MM.1S (cell line): ENCODE data around the gene DHRS7B.

Experiments
- DNase-seq: peaks from one replicate; pipeline ENCODE4 v3.0.0-alpha.2; 2015
- H2AFZ ChIP-seq: fragments of 300-600 bp; sonication (generic); 2 replicates; pipeline ENCODE4 v1.6.0; 2016; ENCODE audit warnings: antibody characterized with exemption, low read length
- H3F3A ChIP-seq: fragments of 300-600 bp; sonication (generic); 2 replicates; pipeline ENCODE4 v1.6.1; 2016; ENCODE audit warnings: mild to moderate bottlenecking, antibody characterized with exemption, low read length, moderate library complexity, mixed read lengths; ENCODE audit not compliant: insufficient read depth
- H3K27ac ChIP-seq: fragments of 300-600 bp; sonication (generic); 2 replicates; pipeline ENCODE4 v1.5.1; 2016; ENCODE audit warnings: mild to moderate bottlenecking, low read length
- H3K27me3 ChIP-seq: fragments of 300-600 bp; sonication (generic); replicated peaks from 2 replicates; pipeline ENCODE4 v1.6.0; 2016; ENCODE audit warnings: low read length; ENCODE audit not compliant: insufficient read depth
- H3K36me3 ChIP-seq: fragments of 300-600 bp; sonication (generic); replicated peaks from 2 replicates; pipeline ENCODE4 v1.6.1; 2016; ENCODE audit warnings: mild to moderate bottlenecking, low read length, mixed read lengths; ENCODE audit not compliant: insufficient read depth
- H3K4me1 ChIP-seq: fragments of 300-600 bp; sonication (generic); 2 replicates; pipeline ENCODE4 v1.6.1; 2016; ENCODE audit warnings: low read length, mixed read lengths
- H3K4me2 ChIP-seq: fragments of 300-600 bp; sonication (generic); 2 replicates; pipeline ENCODE4 v1.6.0; 2016; ENCODE audit warnings: low read depth, low read length
- H3K4me3 ChIP-seq: fragments of 300-600 bp; sonication (generic); 2 replicates; pipeline ENCODE4 v1.5.1; 2016; ENCODE audit warnings: low read length, mixed read lengths
- H3K79me2 ChIP-seq: fragments of 300-600 bp; sonication (generic); 2 replicates; pipeline ENCODE4 v1.6.1; 2016; ENCODE audit warnings: mixed run types, low read length, mixed read lengths
- H3K9ac ChIP-seq: fragments of 300-600 bp; sonication (generic); 2 replicates; pipeline ENCODE4 v1.6.1; 2016; ENCODE audit warnings: low read length, mixed read lengths
- H3K9me2 ChIP-seq: fragments of 300-600 bp; sonication (generic); replicated peaks from 2 replicates; pipeline ENCODE4 v1.6.1; 2016; ENCODE audit warnings: mild to moderate bottlenecking, low read length, mixed read lengths; ENCODE audit not compliant: insufficient read depth
- H3K9me3 ChIP-seq: fragments of 300-600 bp; sonication (generic); replicated peaks from 2 replicates; pipeline ENCODE4 v1.6.1; 2016; ENCODE audit warnings: mild to moderate bottlenecking, low read length, mixed read lengths; ENCODE audit not compliant: insufficient read depth
- H4K20me1 ChIP-seq: fragments of 300-600 bp; sonication (generic); 2 replicates; pipeline ENCODE4 v1.6.1; 2016; ENCODE audit warnings: mild to moderate bottlenecking, low read length, moderate library complexity, mixed read lengths; ENCODE audit not compliant: insufficient read depth
- EZH2 ChIP-seq: fragments of 300-600 bp; sonication (generic); optimal IDR thresholded peaks from 2 replicates; pipeline ENCODE3; 2017; ENCODE audit warnings: low read depth, mild to moderate bottlenecking, antibody characterized with exemption, low read length, mixed read lengths
- EZH2phosphoT487 ChIP-seq: fragments of 300-600 bp; sonication (generic); IDR thresholded peaks from 2 replicates; pipeline ENCODE4 v1.6.1; 2018; ENCODE audit warnings: antibody characterized with exemption, low read length
- TF ChIP-seq, protein P1 (sequence below): fragments of 300-600 bp; sonication (generic); IDR thresholded peaks from 2 replicates; pipeline ENCODE4 v1.5.1; 2016; ENCODE audit warnings: antibody characterized with exemption, low read length, mixed read lengths

DHRS7B gene

GRCh38 chr17:21168555-21168865, 41.7 kb downstream of the DHRS7B start:
- H3K4me3 ChIP-seq: no peak overlapping the region
- H3K9me3 ChIP-seq: no peaks in the 10 kb centered on the region
- H3K4me2 ChIP-seq: no peak overlapping the region
- no peak overlapping the region for H3K27ac ChIP-seq
- no peak overlapping the region for H3K9ac ChIP-seq
- peaks cover 16% of the 10 kb centered on the region for H3K79me2 ChIP-seq
- DNase-seq: no peak
- H3K36me3 ChIP-seq: no peaks in the 10 kb centered on the region
- H3F3A ChIP-seq: peaks cover 14% of the 10 kb centered on the region
- no peak overlapping the region for H2AFZ ChIP-seq
- peaks cover 43% of the 10 kb centered on the region for H3K4me1 ChIP-seq
- H3K9me2 ChIP-seq: no peaks in the 10 kb centered on the region
- no peaks in the 10 kb centered on the region for H3K27me3 ChIP-seq
- TF ChIP-seq EZH2phosphoT487 (no peak), EZH2 (no peak)
- TF ChIP-seq, protein P1, sequence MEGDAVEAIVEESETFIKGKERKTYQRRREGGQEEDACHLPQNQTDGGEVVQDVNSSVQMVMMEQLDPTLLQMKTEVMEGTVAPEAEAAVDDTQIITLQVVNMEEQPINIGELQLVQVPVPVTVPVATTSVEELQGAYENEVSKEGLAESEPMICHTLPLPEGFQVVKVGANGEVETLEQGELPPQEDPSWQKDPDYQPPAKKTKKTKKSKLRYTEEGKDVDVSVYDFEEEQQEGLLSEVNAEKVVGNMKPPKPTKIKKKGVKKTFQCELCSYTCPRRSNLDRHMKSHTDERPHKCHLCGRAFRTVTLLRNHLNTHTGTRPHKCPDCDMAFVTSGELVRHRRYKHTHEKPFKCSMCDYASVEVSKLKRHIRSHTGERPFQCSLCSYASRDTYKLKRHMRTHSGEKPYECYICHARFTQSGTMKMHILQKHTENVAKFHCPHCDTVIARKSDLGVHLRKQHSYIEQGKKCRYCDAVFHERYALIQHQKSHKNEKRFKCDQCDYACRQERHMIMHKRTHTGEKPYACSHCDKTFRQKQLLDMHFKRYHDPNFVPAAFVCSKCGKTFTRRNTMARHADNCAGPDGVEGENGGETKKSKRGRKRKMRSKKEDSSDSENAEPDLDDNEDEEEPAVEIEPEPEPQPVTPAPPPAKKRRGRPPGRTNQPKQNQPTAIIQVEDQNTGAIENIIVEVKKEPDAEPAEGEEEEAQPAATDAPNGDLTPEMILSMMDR: no peak
- H4K20me1 ChIP-seq: no peaks in the 10 kb centered on the region

DNA sequence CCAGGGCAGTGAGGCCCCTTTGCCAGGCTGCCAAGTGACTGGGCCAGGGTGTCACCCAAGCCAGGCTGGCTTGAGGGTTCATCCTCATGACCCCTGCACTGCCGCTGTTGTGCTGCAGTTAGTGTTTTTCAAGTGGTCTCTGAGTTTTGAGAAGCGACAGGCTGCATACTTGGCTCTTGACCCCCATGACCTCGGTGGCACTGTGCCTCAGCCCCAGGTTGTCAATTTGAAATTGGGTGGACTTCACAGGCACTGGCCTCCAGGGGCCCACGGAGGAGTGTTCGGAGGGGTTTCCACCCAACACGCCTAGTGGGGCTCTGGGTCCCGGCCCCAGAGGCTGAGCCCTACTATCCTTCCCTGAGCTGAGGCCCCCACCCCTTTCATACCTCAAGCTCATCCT, 42.7 kb downstream of the DHRS7B start:
- Histone ChIP-seq H4K20me1 (no peaks in the 10 kb centered on the region), H3K36me3 (no peaks in the 10 kb centered on the region), H2AFZ (no peak overlapping the region), H3K4me1 (peaks cover 43% of the 10 kb centered on the region), H3F3A (peaks cover 14% of the 10 kb centered on the region), H3K4me2 (no peak overlapping the region), H3K9ac (no peak overlapping the region), H3K27me3 (no peaks in the 10 kb centered on the region), H3K9me2 (no peaks in the 10 kb centered on the region), H3K9me3 (no peaks in the 10 kb centered on the region), H3K4me3 (no peak overlapping the region), H3K79me2 (peaks cover 15% of the 10 kb centered on the region), H3K27ac (no peak overlapping the region)
- no peak for DNase-seq
- TF ChIP-seq EZH2 (no peak), EZH2phosphoT487 (no peak)
- TF ChIP-seq, protein P1: no peak

DNA sequence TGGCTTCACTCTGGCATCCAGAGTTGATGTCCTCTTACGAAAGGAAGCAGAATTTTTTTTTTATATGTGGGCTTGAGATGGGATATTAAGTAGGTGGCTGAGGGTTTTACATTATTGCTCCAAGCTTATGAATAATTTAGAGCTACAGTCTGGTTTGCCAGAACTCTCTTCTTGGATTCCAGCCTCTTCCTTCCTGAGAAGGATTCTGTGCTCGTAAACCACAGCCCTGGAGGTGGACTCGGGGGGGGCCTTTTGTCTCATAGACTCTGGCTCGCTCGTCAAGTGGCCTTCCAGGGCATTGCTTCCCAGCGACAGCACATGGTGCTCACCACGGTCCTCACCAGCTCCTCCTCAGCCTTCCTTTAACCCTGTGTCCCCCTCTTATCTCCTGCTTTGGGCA, 44.0 kb downstream of the DHRS7B start:
- Histone ChIP-seq H3K27me3 (no peaks in the 10 kb centered on the region), H3K9me3 (no peaks in the 10 kb centered on the region), H3K4me3 (peak overlapping the region; percentile 26; the same call in 1 of the 2 replicates), H3K79me2 (peaks cover 10% of the 10 kb centered on the region), H3K9me2 (no peaks in the 10 kb centered on the region), H3K36me3 (no peaks in the 10 kb centered on the region), H3K27ac (peak overlapping the region; percentile 94), H4K20me1 (no peaks in the 10 kb centered on the region), H3F3A (peaks cover 14% of the 10 kb centered on the region), H3K4me1 (peaks cover 40% of the 10 kb centered on the region), H3K9ac (peak overlapping the region; percentile 62), H2AFZ (peak overlapping the region; percentile 20), H3K4me2 (peak overlapping the region; percentile 84)
- TF ChIP-seq, protein P1: no peak
- no peak for TF ChIP-seq EZH2
- TF ChIP-seq EZH2phosphoT487: no peak
- DNase-seq: no peak
